Left ventricle myocardium inferior (tissue), 1 donor: ENCODE measurements around the gene ZNF691. TPM values are rescaled to one million over a fixed set of nuclear protein-coding genes. Genes with fewer than 3 reads are reported as not detected.

ENCODE experiments used
- DNase-seq: peaks from one replicate; pipeline ENCODE4 v3.0.0-alpha.2; 2020
- H3K27ac ChIP-seq: fragments of 200-600 bp; replicated peaks from 2 replicates; pipeline ENCODE4 v1.8.0; 2021
- H3K27me3 ChIP-seq: fragments of 200-600 bp; 2 replicates; pipeline ENCODE4 v1.8.0; 2021; ENCODE audit warnings: low read depth
- H3K36me3 ChIP-seq: fragments of 200-600 bp; 2 replicates; pipeline ENCODE4 v1.8.0; 2021
- H3K4me1 ChIP-seq: fragments of 200-600 bp; 2 replicates; pipeline ENCODE4 v1.8.0; 2021
- H3K4me3 ChIP-seq: fragments of 200-600 bp; 2 replicates; pipeline ENCODE4 v1.8.0; 2021; ENCODE audit warnings: mild to moderate bottlenecking, moderate library complexity
- H3K9me3 ChIP-seq: fragments of 200-600 bp; replicated peaks from 2 replicates; pipeline ENCODE4 v1.8.0; 2021
- CTCF ChIP-seq: fragments of 200-600 bp; IDR thresholded peaks from 2 replicates; pipeline ENCODE4 v1.8.0; 2021; ENCODE audit warnings: antibody characterized with exemption, mild to moderate bottlenecking, borderline replicate concordance
- intact Hi-C: fragments of 100-400 bp; cut with micrococcal nuclease; formaldehyde crosslinking; loops from one replicate; pipeline ENCODE4 v1.11.0; 2022
- total RNA-seq: library from RNA; stranded (reverse); fragmentation: NEBNext Ultra II Directional; extraction: Animal tissue kit (Norgen Biotek cat#: 25700); gene quantifications from one replicate; pipeline ENCODE4 v1.2.1, GENCODE V29; 2021
- donor health status: DM: no; HTN: yes; CAD: no; lungs with severe emphysema.

ZNF691 gene
- total RNA-seq, 1 donor from 2014 or later, result 8.9 TPM

- DNase-seq, result no peak
- TF ChIP-seq CTCF, result no peak
- Histone ChIP-seq H3K36me3 (peaks cover 41% of the 10 kb centered on the region), H3K4me1 (peaks cover 34% of the 10 kb centered on the region), H3K27ac (peak overlapping the region; percentile 92), H3K4me3 (peak overlapping the region; percentile 94), H3K9me3 (peaks cover 19% of the 10 kb centered on the region), H3K27me3 (no peaks in the 10 kb centered on the region)
- intact Hi-C loops, result loop anchor here (5.0 kb wide), 1 partner anchor 80 kb away; the partner anchor contains the start of genes C1orf50 and P3H1
Observed at GRCh38 chr1:42847111-42847595, 740 bp downstream of the ZNF691 start.

DNA sequence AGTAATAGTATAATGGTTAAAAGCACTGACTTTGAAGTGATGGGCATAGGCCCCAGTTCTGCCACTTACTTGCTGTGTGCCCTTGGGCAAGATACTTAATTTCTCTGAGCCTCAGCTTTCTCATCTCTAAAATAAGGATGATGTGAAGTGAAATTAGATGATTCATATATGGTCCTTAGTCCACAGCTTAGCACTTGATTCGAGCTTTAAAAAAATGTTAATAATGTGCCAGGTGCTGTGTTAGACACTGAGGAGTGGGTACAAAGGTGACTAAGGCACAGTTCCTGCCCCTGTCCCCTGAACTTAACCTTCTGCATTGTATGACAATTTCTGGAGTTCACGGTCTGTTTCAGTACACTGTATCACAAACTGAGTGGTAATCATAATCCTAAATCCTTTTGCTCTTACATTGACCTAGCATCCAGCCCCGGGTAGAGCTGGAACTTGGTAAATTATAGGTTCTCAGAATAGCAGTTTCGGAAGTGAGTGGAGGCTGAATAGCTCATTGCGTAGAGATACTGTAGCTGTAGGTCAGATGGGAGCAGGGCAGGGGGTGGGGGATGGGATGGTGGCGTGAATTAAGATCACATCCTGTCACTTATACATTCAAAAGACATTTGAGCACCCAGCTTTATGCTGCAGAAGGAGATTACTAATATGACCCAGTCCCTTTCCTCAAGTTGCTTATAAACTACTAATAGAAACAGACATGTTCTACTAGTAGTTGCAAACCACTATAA lies 1.5 kb downstream of the ZNF691 start:
- no peak for DNase-seq
- Histone ChIP-seq H3K4me3 (peak overlapping the region; percentile 94), H3K27me3 (no peaks in the 10 kb centered on the region), H3K36me3 (peaks cover 36% of the 10 kb centered on the region), H3K9me3 (peaks cover 19% of the 10 kb centered on the region), H3K4me1 (peaks cover 38% of the 10 kb centered on the region), H3K27ac (no peak overlapping the region)
- intact Hi-C loops, result loop anchor here (5.0 kb wide), 1 partner anchor 81 kb away; the partner anchor contains the start of genes C1orf50 and P3H1
- TF ChIP-seq CTCF, result no peak

DNA sequence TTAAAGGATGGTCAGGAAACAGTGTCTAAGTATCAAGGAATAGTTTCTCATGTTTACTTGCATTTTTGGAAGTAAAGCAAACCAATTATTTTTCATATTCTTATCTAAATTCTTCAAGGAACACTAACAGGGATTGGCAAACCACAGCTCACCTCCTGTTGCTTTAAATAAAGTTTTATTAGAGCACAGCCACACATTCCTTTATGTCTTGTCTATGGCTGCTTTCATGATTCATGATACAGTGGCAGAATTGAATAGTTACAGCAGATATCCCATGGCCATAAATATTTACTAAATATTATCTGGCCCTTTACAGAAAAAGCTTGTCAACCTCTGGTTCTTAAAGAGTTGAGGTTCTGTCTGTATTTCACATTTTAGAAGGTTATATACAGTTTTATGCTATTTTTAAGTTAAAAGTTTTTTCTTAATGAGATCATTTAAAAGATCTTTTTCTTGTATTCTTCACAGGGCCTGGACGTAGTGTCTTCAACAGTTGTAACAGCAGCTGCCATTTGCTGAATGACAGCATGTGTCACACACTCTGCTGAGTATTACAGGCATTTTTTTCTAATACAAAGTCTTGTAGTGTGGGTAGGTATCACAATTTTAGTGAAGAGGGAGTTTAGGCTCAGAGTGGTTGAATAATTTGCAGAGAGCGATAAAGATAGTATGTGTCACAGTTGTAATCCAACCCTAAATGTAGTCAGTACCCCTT lies 2.6 kb downstream of the ZNF691 start:
- Histone ChIP-seq H3K27ac (no peak overlapping the region), H3K27me3 (no peaks in the 10 kb centered on the region), H3K36me3 (peaks cover 33% of the 10 kb centered on the region), H3K4me1 (peaks cover 39% of the 10 kb centered on the region), H3K9me3 (peaks cover 19% of the 10 kb centered on the region), H3K4me3 (no peak overlapping the region)
- DNase-seq, result no peak
- no peak for TF ChIP-seq CTCF
- intact Hi-C loops, result loop anchor here (5.0 kb wide), 1 partner anchor 82 kb away; the partner anchor contains the start of genes C1orf50 and P3H1

- no peak for TF ChIP-seq CTCF
- Histone ChIP-seq H3K36me3 (peaks cover 33% of the 10 kb centered on the region), H3K9me3 (peaks cover 19% of the 10 kb centered on the region), H3K27ac (no peak overlapping the region), H3K4me3 (no peak overlapping the region), H3K4me1 (peaks cover 39% of the 10 kb centered on the region), H3K27me3 (no peaks in the 10 kb centered on the region)
- DNase-seq, result no peak
- intact Hi-C loops, result loop anchor here (5.0 kb wide), 1 partner anchor 83 kb away; the partner anchor contains the start of genes C1orf50 and P3H1
Observed at GRCh38 chr1:42849944-42850343, 3.5 kb downstream of the ZNF691 start.

DNA sequence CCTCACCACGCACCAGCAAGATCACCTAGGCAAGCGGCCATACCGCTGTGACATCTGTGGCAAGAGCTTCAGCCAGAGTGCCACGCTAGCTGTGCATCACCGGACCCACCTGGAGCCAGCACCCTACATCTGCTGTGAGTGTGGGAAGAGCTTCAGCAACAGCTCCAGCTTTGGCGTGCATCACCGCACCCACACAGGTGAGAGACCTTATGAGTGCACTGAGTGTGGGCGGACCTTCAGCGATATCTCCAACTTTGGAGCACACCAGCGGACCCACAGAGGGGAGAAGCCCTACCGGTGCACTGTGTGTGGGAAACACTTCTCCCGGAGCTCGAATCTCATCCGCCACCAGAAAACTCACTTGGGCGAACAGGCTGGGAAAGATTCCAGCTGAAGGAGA lies 5.0 kb downstream of the ZNF691 start:
- TF ChIP-seq CTCF, result no peak
- Histone ChIP-seq H3K27ac (no peak overlapping the region), H3K27me3 (no peaks in the 10 kb centered on the region), H3K4me3 (no peak overlapping the region), H3K9me3 (peaks cover 19% of the 10 kb centered on the region), H3K36me3 (peaks cover 33% of the 10 kb centered on the region), H3K4me1 (peaks cover 28% of the 10 kb centered on the region)
- intact Hi-C loops, result no loop called here
- DNase-seq, result no peak
